ENCODE measurements around the gene STPG3. TPM values are rescaled to one million over a fixed set of nuclear protein-coding genes. Genes with fewer than 3 reads are reported as not detected.

Gene STPG3
- total and polyA plus RNA-seq, 2 of the 4 experiments (the other 2 are of a cell fraction): not detected

- dilution Hi-C loops (cut with HindIII; ENCODE audit: low sequenced_read_pairs, unreplicated experiment): no loop called here
- no peak for DNase-seq
These were observed 16.2 kb upstream of the STPG3 start for GRCh38 chr9:137234758-137235423.

More at GRCh38 chr9:137234758-137235423, 16.2 kb upstream of the STPG3 start:
- H2AK5ac ChIP-seq (ENCODE audit: low read depth, low read length): no peak overlapping the region
- no peak overlapping the region for H3K9ac ChIP-seq (ENCODE audit: low read depth, low read length)
- peak overlapping the region; percentile 56 for H2AFZ ChIP-seq (replicated peaks; ENCODE audit: low read length, poor library complexity)
- no peak overlapping the region for H3K56ac ChIP-seq (ENCODE audit: extremely low read depth, insufficient read depth, low read length)
- H3K18ac ChIP-seq (ENCODE audit: low read depth, low read length): no peak overlapping the region
- ATAC-seq (ENCODE audit: low read depth): no peak
- no peak overlapping the region for H3K14ac ChIP-seq (replicated peaks; ENCODE audit: low read depth, low read length)
- TF ChIP-seq NFE2L2 (IDR thresholded peaks at IDR 0.05; ENCODE audit: low read depth, low read length) (no peak), RAD21 (IDR thresholded peaks at IDR 0.05; ENCODE audit: low read length) (no peak), MXI1 (IDR thresholded peaks at IDR 0.05; ENCODE audit: borderline replicate concordance, low read depth, low read length) (no peak), RCOR1 (IDR thresholded peaks at IDR 0.05; ENCODE audit: insufficient replicate concordance, low read length) (no peak), ELK1 (IDR thresholded peaks at IDR 0.05; ENCODE audit: borderline replicate concordance, low read depth, low read length) (no peak), MAFK (IDR thresholded peaks at IDR 0.05; ENCODE audit: low read depth, low read length) (no peak), FOS (IDR thresholded peaks at IDR 0.05; ENCODE audit: low read depth, low read length) (no peak), USF2 (IDR thresholded peaks at IDR 0.05; ENCODE audit: low read depth, low read length) (no peak), CEBPB (IDR thresholded peaks at IDR 0.05; ENCODE audit: low read depth, low read length) (no peak), BHLHE40 (IDR thresholded peaks at IDR 0.05; ENCODE audit: low read depth, low read length) (no peak), SMC3 (IDR thresholded peaks at IDR 0.05; ENCODE audit: low read depth, low read length) (no peak), POLR2A (IDR thresholded peaks at IDR 0.05; ENCODE audit: low read depth, low read length) (no peak), CHD1 (IDR thresholded peaks at IDR 0.05; ENCODE audit: low read depth, low read length) (no peak), RFX5 (IDR thresholded peaks at IDR 0.05; ENCODE audit: low read depth, low read length) (no peak)
- TF ChIP-seq, protein P1, sequence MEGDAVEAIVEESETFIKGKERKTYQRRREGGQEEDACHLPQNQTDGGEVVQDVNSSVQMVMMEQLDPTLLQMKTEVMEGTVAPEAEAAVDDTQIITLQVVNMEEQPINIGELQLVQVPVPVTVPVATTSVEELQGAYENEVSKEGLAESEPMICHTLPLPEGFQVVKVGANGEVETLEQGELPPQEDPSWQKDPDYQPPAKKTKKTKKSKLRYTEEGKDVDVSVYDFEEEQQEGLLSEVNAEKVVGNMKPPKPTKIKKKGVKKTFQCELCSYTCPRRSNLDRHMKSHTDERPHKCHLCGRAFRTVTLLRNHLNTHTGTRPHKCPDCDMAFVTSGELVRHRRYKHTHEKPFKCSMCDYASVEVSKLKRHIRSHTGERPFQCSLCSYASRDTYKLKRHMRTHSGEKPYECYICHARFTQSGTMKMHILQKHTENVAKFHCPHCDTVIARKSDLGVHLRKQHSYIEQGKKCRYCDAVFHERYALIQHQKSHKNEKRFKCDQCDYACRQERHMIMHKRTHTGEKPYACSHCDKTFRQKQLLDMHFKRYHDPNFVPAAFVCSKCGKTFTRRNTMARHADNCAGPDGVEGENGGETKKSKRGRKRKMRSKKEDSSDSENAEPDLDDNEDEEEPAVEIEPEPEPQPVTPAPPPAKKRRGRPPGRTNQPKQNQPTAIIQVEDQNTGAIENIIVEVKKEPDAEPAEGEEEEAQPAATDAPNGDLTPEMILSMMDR (conservative IDR thresholded peaks at IDR 0.05; ENCODE audit: low read depth, low read length): no peak
- no peak overlapping the region for H2BK120ac ChIP-seq (ENCODE audit: low read depth, low read length)
- no peak overlapping the region for H3K27ac ChIP-seq (ENCODE audit: insufficient read depth, low read length)
- H2BK20ac ChIP-seq (ENCODE audit: low read depth, low read length): no peak overlapping the region
- H3K4ac ChIP-seq (ENCODE audit: low read depth, low read length): no peak overlapping the region
- H3K79me1 ChIP-seq (ENCODE audit: low read depth in 1 of 2, low read length in 2 of 2): peaks cover 8 to 27% of the 10 kb centered on the region in 2 experiments; a peak in 3 of 4 replicates
- H3K36me3 ChIP-seq (ENCODE audit: control insufficient read depth, insufficient read depth, low read length): no peaks in the 10 kb centered on the region
- BruUV-seq (replicated peaks): no TSS peak
- H2BK5ac ChIP-seq (ENCODE audit: low read depth, low read length, poor library complexity, severe bottlenecking): no peak overlapping the region
- H2AK9ac ChIP-seq (replicated peaks; ENCODE audit: low read depth, low read length, poor library complexity): peak overlapping the region; percentile 50
- no peaks in the 10 kb centered on the region for H3K9me1 ChIP-seq (ENCODE audit: insufficient read depth, low read length)
- H3K9me3 ChIP-seq (ENCODE audit: control insufficient read depth, insufficient read depth, low read length): no peaks in the 10 kb centered on the region
- no peak overlapping the region for H4K5ac ChIP-seq (ENCODE audit: low read depth, low read length)
- H3K4me2 ChIP-seq (ENCODE audit: low read depth, low read length): no peak overlapping the region
- H3K27me3 ChIP-seq (ENCODE audit: control insufficient read depth, insufficient read depth, low read length): 0 out of 2 replicates have a peak, but pooled peaks cover 1% of the 10 kb centered on the region
- peaks cover 6% of the 10 kb centered on the region; the same call in 1 of the 2 replicates for H4K20me1 ChIP-seq (ENCODE audit: insufficient read depth, low read length)
- CTCF ChIA-PET: no interaction called here
- H3K4me3 ChIP-seq (ENCODE audit: insufficient read depth, low read depth, low read length): no peak overlapping the region
- H3K4me1 ChIP-seq (ENCODE audit: control insufficient read depth, insufficient read depth, low read length): peaks cover 5% of the 10 kb centered on the region; the same call in 1 of the 2 replicates
- no peak overlapping the region for H4K8ac ChIP-seq (ENCODE audit: low read depth in 2 of 2, low read length in 2 of 2)
- H4K91ac ChIP-seq (ENCODE audit: insufficient read depth, low read depth, low read length): no peak overlapping the region
- WGBS, 2 experiments (ENCODE audit: extremely low coverage in 2 of 2, insufficient read length in 1 of 2): 84% methylated on average over 12 of the region's 18 CpGs; no CpG with 5 or more reads in 1 of the 2 experiments
- POLR2A ChIA-PET (ENCODE audit: unreplicated experiment): no interaction called here
- no peak overlapping the region for H3K23ac ChIP-seq (ENCODE audit: low read depth, low read length)
- in situ Hi-C loops (cut with MboI; ENCODE audit: low sequenced_read_pairs): no loop called here
- intact Hi-C loops (cut with micrococcal nuclease): no loop called here
- no peak overlapping the region for H2BK15ac ChIP-seq (ENCODE audit: low read depth, low read length)

Measured in IMR-90 (cell line).